Measurements from ENCODE around the gene MYH1.

GRCh38 chr17:10463402-10463801 lies 54.9 kb downstream of the MYH1 start:
- TF ChIP-seq CTCF (IDR thresholded peaks at IDR 0.05; ENCODE audit: insufficient read depth, low read depth, low read length) (no peak), EZH2 (IDR thresholded peaks at IDR 0.05; ENCODE audit: insufficient read depth, low read length) (no peak)

All from astrocyte (in vitro differentiated cells and primary cell).